ENCODE results near the gene PIWIL1. TPM values are rescaled to one million over a fixed set of nuclear protein-coding genes. Genes with fewer than 3 reads are reported as not detected.

PIWIL1 gene
- total RNA-seq, 1 experiment from 2014 or later: not detected

DNA sequence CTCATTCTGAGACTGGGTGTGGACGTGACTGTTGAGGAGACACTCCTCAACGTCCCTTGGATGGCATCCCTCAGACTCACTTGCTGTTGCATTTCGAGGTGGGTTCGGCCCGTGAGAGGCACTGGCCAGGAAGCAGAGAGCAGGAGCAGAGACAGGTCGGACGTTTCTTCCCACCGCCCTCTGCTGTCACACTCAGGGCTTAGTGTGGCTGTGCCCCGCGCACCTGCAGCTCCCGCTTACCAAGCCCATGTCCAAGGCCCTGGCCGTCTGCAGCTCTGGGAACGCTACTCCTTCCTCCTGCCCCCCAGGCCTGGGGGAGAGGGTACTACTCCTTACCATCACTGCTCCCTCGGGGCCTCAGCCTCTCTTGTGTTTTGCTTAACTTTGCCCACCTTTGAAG lies 29.8 kb upstream of the PIWIL1 start:
- no peak overlapping the region for H3K4me2 ChIP-seq (ENCODE audit: low read length)
- no peaks in the 10 kb centered on the region for H3K9me3 ChIP-seq (ENCODE audit: control insufficient read depth in 1 of 2, insufficient read depth in 1 of 2, low read depth in 1 of 2, low read length in 2 of 2)
- intact Hi-C loops (cut with micrococcal nuclease): no loop called here
- no peak for ATAC-seq
- DNase-seq (ENCODE audit: low read depth, low spot score): no peak
- no peaks in the 10 kb centered on the region for H3K36me3 ChIP-seq (ENCODE audit: control insufficient read depth in 1 of 2, insufficient read depth in 2 of 2, low read length in 2 of 2)
- RAD21 ChIA-PET (ENCODE audit: low non-redundant PET in 1 of 2, low total read pairs in 2 of 2, uncharacterized antibody in 2 of 2, unreplicated experiment in 2 of 2): no interaction called here
- POLR2A ChIA-PET: no interaction called here
- TF ChIP-seq, protein P1, sequence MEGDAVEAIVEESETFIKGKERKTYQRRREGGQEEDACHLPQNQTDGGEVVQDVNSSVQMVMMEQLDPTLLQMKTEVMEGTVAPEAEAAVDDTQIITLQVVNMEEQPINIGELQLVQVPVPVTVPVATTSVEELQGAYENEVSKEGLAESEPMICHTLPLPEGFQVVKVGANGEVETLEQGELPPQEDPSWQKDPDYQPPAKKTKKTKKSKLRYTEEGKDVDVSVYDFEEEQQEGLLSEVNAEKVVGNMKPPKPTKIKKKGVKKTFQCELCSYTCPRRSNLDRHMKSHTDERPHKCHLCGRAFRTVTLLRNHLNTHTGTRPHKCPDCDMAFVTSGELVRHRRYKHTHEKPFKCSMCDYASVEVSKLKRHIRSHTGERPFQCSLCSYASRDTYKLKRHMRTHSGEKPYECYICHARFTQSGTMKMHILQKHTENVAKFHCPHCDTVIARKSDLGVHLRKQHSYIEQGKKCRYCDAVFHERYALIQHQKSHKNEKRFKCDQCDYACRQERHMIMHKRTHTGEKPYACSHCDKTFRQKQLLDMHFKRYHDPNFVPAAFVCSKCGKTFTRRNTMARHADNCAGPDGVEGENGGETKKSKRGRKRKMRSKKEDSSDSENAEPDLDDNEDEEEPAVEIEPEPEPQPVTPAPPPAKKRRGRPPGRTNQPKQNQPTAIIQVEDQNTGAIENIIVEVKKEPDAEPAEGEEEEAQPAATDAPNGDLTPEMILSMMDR (IDR thresholded peaks at IDR 0.05 in 2 of 3, conservative IDR thresholded peaks at IDR 0.05 in 1 of 3; ENCODE audit: borderline replicate concordance in 1 of 3, insufficient read depth in 1 of 3, low read depth in 2 of 3, low read length in 2 of 3): no peak
- TF ChIP-seq EZH2phosphoT487 (IDR thresholded peaks at IDR 0.05; ENCODE audit: borderline replicate concordance) (no peak), EGR1 (IDR thresholded peaks at IDR 0.05; ENCODE audit: low read depth) (no peak), CBX3 (IDR thresholded peaks at IDR 0.05; ENCODE audit: low read depth) (no peak), ZFX (IDR thresholded peaks at IDR 0.05) (no peak), SP1 (IDR thresholded peaks at IDR 0.05; ENCODE audit: low read depth) (no peak), SIN3A (IDR thresholded peaks at IDR 0.05; ENCODE audit: low read depth) (no peak)
- TF ChIP-seq, protein P2, sequence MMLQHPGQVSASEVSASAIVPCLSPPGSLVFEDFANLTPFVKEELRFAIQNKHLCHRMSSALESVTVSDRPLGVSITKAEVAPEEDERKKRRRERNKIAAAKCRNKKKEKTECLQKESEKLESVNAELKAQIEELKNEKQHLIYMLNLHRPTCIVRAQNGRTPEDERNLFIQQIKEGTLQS (IDR thresholded peaks at IDR 0.05): no peak
- no peaks in the 10 kb centered on the region for H3K27me3 ChIP-seq (ENCODE audit: insufficient read depth, low read length)
- H3K9ac ChIP-seq (ENCODE audit: low read length): no peak overlapping the region
- H3K4me3 ChIP-seq (replicated peaks in 1 of 2; ENCODE audit: low read depth in 1 of 2, low read length in 2 of 2): no peak overlapping the region
- CTCF ChIA-PET: no interaction called here
- H3K9me2 ChIP-seq (ENCODE audit: insufficient read depth): no peaks in the 10 kb centered on the region
- H3K27ac ChIP-seq (ENCODE audit: low read depth, low read length): no peak overlapping the region
- no TSS peak for BruUV-seq (replicated peaks)
- no peaks in the 10 kb centered on the region for H4K20me1 ChIP-seq (ENCODE audit: insufficient read depth)
- no peaks in the 10 kb centered on the region for H3K79me2 ChIP-seq (ENCODE audit: insufficient read depth, low read length)
- no peak overlapping the region for H2AFZ ChIP-seq (ENCODE audit: low read depth, low read length, poor library complexity, severe bottlenecking)
- H3K4me1 ChIP-seq (ENCODE audit: control insufficient read depth in 1 of 2, insufficient read depth in 2 of 2, low read length in 2 of 2): no peaks in the 10 kb centered on the region

DNA sequence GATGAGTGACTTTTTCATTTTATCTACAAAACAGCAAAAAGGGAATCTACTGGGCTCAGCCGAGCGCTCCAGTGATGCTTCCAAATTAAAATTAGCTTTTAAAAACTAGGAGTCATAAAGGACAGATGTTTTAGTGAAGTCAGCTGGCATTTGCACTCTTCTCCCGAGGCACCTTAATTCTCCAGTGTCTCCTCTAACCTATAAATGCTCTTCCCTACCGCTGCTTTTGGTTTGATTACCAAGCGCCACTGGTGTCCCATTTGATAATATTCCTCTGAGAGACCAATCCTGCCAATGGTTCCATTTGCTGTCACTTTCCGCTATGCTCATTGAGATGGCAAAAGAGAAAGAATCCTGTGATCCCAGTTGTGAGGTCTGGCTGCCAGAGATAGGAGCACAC lies 29.3 kb upstream of the PIWIL1 start:
- ChIA-PET CTCF (no interaction called here), POLR2A (no interaction called here), RAD21 (ENCODE audit: low non-redundant PET in 1 of 2, low total read pairs in 2 of 2, uncharacterized antibody in 2 of 2, unreplicated experiment in 2 of 2) (no interaction called here)
- no peaks in the 10 kb centered on the region for H3K79me2 ChIP-seq (ENCODE audit: insufficient read depth, low read length)
- H2AFZ ChIP-seq (ENCODE audit: low read depth, low read length, poor library complexity, severe bottlenecking): no peak overlapping the region
- H3K9me2 ChIP-seq (ENCODE audit: insufficient read depth): no peaks in the 10 kb centered on the region
- H3K4me2 ChIP-seq (ENCODE audit: low read length): no peak overlapping the region
- no peaks in the 10 kb centered on the region for H3K9me3 ChIP-seq (ENCODE audit: control insufficient read depth in 1 of 2, insufficient read depth in 1 of 2, low read depth in 1 of 2, low read length in 2 of 2)
- no TSS peak for BruUV-seq (replicated peaks)
- no peak for DNase-seq (ENCODE audit: low read depth, low spot score)
- no peak for ATAC-seq
- H3K27ac ChIP-seq (ENCODE audit: low read depth, low read length): no peak overlapping the region
- H3K4me1 ChIP-seq (ENCODE audit: control insufficient read depth in 1 of 2, insufficient read depth in 2 of 2, low read length in 2 of 2): no peaks in the 10 kb centered on the region
- H3K36me3 ChIP-seq (ENCODE audit: control insufficient read depth in 1 of 2, insufficient read depth in 2 of 2, low read length in 2 of 2): no peaks in the 10 kb centered on the region
- intact Hi-C loops (cut with micrococcal nuclease): no loop called here
- no peaks in the 10 kb centered on the region for H3K27me3 ChIP-seq (ENCODE audit: insufficient read depth, low read length)
- no peak overlapping the region for H3K9ac ChIP-seq (ENCODE audit: low read length)
- H4K20me1 ChIP-seq (ENCODE audit: insufficient read depth): no peaks in the 10 kb centered on the region
- no peak overlapping the region for H3K4me3 ChIP-seq (replicated peaks in 1 of 2; ENCODE audit: low read depth in 1 of 2, low read length in 2 of 2)
- TF ChIP-seq JUND (IDR thresholded peaks at IDR 0.05) (no peak), EZH2 (IDR thresholded peaks at IDR 0.05) (no peak), SP1 (IDR thresholded peaks at IDR 0.05; ENCODE audit: low read depth) (no peak), YY1 (IDR thresholded peaks at IDR 0.05; ENCODE audit: extremely low read depth, insufficient replicate concordance, low read depth, low read length) (no peak), POLR2AphosphoS5 (IDR thresholded peaks at IDR 0.05; ENCODE audit: low read depth, low read length) (no peak), SIN3A (IDR thresholded peaks at IDR 0.05; ENCODE audit: low read depth) (no peak)
- TF ChIP-seq, protein P3, sequence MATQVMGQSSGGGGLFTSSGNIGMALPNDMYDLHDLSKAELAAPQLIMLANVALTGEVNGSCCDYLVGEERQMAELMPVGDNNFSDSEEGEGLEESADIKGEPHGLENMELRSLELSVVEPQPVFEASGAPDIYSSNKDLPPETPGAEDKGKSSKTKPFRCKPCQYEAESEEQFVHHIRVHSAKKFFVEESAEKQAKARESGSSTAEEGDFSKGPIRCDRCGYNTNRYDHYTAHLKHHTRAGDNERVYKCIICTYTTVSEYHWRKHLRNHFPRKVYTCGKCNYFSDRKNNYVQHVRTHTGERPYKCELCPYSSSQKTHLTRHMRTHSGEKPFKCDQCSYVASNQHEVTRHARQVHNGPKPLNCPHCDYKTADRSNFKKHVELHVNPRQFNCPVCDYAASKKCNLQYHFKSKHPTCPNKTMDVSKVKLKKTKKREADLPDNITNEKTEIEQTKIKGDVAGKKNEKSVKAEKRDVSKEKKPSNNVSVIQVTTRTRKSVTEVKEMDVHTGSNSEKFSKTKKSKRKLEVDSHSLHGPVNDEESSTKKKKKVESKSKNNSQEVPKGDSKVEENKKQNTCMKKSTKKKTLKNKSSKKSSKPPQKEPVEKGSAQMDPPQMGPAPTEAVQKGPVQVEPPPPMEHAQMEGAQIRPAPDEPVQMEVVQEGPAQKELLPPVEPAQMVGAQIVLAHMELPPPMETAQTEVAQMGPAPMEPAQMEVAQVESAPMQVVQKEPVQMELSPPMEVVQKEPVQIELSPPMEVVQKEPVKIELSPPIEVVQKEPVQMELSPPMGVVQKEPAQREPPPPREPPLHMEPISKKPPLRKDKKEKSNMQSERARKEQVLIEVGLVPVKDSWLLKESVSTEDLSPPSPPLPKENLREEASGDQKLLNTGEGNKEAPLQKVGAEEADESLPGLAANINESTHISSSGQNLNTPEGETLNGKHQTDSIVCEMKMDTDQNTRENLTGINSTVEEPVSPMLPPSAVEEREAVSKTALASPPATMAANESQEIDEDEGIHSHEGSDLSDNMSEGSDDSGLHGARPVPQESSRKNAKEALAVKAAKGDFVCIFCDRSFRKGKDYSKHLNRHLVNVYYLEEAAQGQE (IDR thresholded peaks at IDR 0.05; ENCODE audit: low read depth): no peak
- TF ChIP-seq, protein P1 (IDR thresholded peaks at IDR 0.05 in 2 of 3, conservative IDR thresholded peaks at IDR 0.05 in 1 of 3; ENCODE audit: borderline replicate concordance in 1 of 3, insufficient read depth in 1 of 3, low read depth in 2 of 3, low read length in 2 of 3): no peak
